H1 (cell line): Measurements from ENCODE around the gene RERG. TPM values are rescaled to one million over a fixed set of nuclear protein-coding genes. Genes with fewer than 3 reads are reported as not detected.
A peak's percentile ranks its signal among the peaks of the same experiment; 100 is the strongest.

Experiments
- CTCF ChIA-PET: fragments of 300-600 bp; sonication (Branson Sonifier 250); formaldehyde crosslinking; loops from one replicate; lab custom pipeline; 2021; ENCODE audit not compliant: partially characterized antibody; lab: Charles Lee
- POLR2A ChIA-PET: fragments of 300-600 bp; sonication (Branson Sonifier 250); formaldehyde crosslinking; loops from one replicate; lab custom pipeline; 2021; ENCODE audit warnings: inconsistent platforms; ENCODE audit not compliant: partially characterized antibody; lab: Charles Lee
- DNase-seq, 2 experiments: peaks; one replicate each; pipeline versions ENCODE4 v3.0.0 to v3.0.0-alpha.2; 2010 to 2022; ENCODE audit warnings: low spot score in 2 of 2, low read depth in 1 of 2, mixed read lengths in 1 of 2
- FAIRE-seq: peaks from 2 replicates; lab custom pipeline; 2011; peaks lifted over from hg19 to GRCh38; lab: Jason Lieb, UNC
- H2AFZ ChIP-seq: 2 replicates; pipeline ENCODE4 v1.8.1; 2012; ENCODE audit warnings: low read length, inconsistent platforms
- H2AK5ac ChIP-seq: 2 replicates; pipeline ENCODE4 v1.6.1; 2013; ENCODE audit warnings: low read depth, low read length
- H2BK120ac ChIP-seq: replicated peaks from 2 replicates; pipeline ENCODE3; 2013; ENCODE audit warnings: low read depth, low read length, inconsistent platforms
- H2BK12ac ChIP-seq: 2 replicates; pipeline ENCODE4 v1.6.1; 2013; ENCODE audit warnings: low read depth, low read length
- H2BK15ac ChIP-seq: 2 replicates; pipeline ENCODE4 v1.6.1; 2013; ENCODE audit warnings: low read length
- H2BK20ac ChIP-seq: 2 replicates; pipeline ENCODE4 v1.6.1; 2013; ENCODE audit warnings: low read length
- H2BK5ac ChIP-seq: 2 replicates; pipeline ENCODE4 v1.6.1; 2013; ENCODE audit warnings: low read depth, low read length
- H3K14ac ChIP-seq: 2 replicates; pipeline ENCODE4 v1.6.1; 2013; ENCODE audit warnings: inconsistent platforms; ENCODE audit not compliant: insufficient read length
- H3K18ac ChIP-seq: 2 replicates; pipeline ENCODE4 v1.6.1; 2013; ENCODE audit warnings: low read length; ENCODE audit errors: extremely low read depth
- H3K23ac ChIP-seq: 2 replicates; pipeline ENCODE4 v1.6.1; 2013; ENCODE audit warnings: inconsistent platforms; ENCODE audit not compliant: insufficient read length
- H3K23me2 ChIP-seq: 2 replicates; pipeline ENCODE4 v1.6.1; 2013; ENCODE audit warnings: low read depth, low read length
- H3K27ac ChIP-seq: 2 replicates; pipeline ENCODE4 v1.6.1; 2011; ENCODE audit warnings: low read depth, low read length, inconsistent platforms
- H3K27me3 ChIP-seq, 4 experiments: replicated peaks in 1 of 4; 1 replicate in 1 of 4; 2 replicates in 3 of 4; pipeline versions ENCODE4 v1.6.1 to v1.8.1; 2011 to 2013; ENCODE audit warnings: low read length in 3 of 4, mild to moderate bottlenecking in 3 of 4, inconsistent platforms in 2 of 4, mixed read lengths in 2 of 4, moderate library complexity in 1 of 4; ENCODE audit not compliant: control insufficient read depth in 3 of 4, insufficient read depth in 3 of 4; ENCODE audit errors: extremely low read depth in 1 of 4
- H3K36me3 ChIP-seq, 4 experiments: 2 replicates each; pipeline versions ENCODE4 v1.6.1 to v1.8.1; 2011 to 2013; ENCODE audit warnings: mild to moderate bottlenecking in 4 of 4, low read length in 3 of 4, moderate library complexity in 2 of 4, control low read depth in 1 of 4, inconsistent platforms in 1 of 4; ENCODE audit not compliant: insufficient read depth in 4 of 4, control insufficient read depth in 2 of 4
- H3K4ac ChIP-seq: replicated peaks from 2 replicates; pipeline ENCODE3; 2013; ENCODE audit warnings: low read length, low read depth, mixed read lengths, inconsistent platforms; ENCODE audit not compliant: insufficient read length
- H3K4me1 ChIP-seq, 4 experiments: replicated peaks in 1 of 4; 1 replicate in 1 of 4; 2 replicates in 3 of 4; pipeline versions ENCODE4 v1.6.1 to v1.8.1; 2011 to 2013; ENCODE audit warnings: low read length in 3 of 4, inconsistent platforms in 2 of 4, mixed read lengths in 1 of 4; ENCODE audit not compliant: insufficient read depth in 4 of 4, control insufficient read depth in 3 of 4
- H3K4me2 ChIP-seq, 2 experiments: 2 replicates each; pipeline versions ENCODE4 v1.6.1 to v1.8.1; 2011 to 2013; ENCODE audit warnings: low read depth in 2 of 2, low read length in 2 of 2, control low read depth in 1 of 2, inconsistent platforms in 1 of 2, mild to moderate bottlenecking in 1 of 2; ENCODE audit not compliant: insufficient read depth in 1 of 2
- H3K4me3 ChIP-seq, 4 experiments: fragments of 200-600, 300-600 bp in 1 of 4; sonication (generic), shearing (Covaris generic), sonication (Bioruptor Twin) in 1 of 4; 2 replicates each; pipeline versions ENCODE4 v1.5.1 to v1.8.1; 2011 to 2016; ENCODE audit warnings: low read length in 4 of 4, low read depth in 3 of 4, control low read depth in 2 of 4, inconsistent platforms in 2 of 4, mild to moderate bottlenecking in 2 of 4, mixed read lengths in 1 of 4, moderate library complexity in 1 of 4; ENCODE audit not compliant: insufficient read depth in 2 of 4; ENCODE audit errors: extremely low read depth in 1 of 4
- H3K56ac ChIP-seq: replicated peaks from 2 replicates; pipeline ENCODE3; 2013; ENCODE audit warnings: low read depth, mild to moderate bottlenecking, mixed read lengths, low read length, inconsistent platforms; ENCODE audit not compliant: insufficient read length
- H3K79me1 ChIP-seq: 2 replicates; pipeline ENCODE4 v1.6.1; 2013; ENCODE audit warnings: low read depth, low read length, control low read depth
- H3K79me2 ChIP-seq, 2 experiments: 2 replicates each; pipeline versions ENCODE4 v1.6.1 to v1.8.1; 2012 to 2013; ENCODE audit warnings: low read length in 2 of 2, mild to moderate bottlenecking in 2 of 2, inconsistent platforms in 1 of 2; ENCODE audit not compliant: insufficient read depth in 2 of 2, control insufficient read depth in 1 of 2
- H3K9ac ChIP-seq, 4 experiments: replicated peaks in 1 of 4; 1 replicate in 1 of 4; 2 replicates in 3 of 4; pipeline versions ENCODE4 v1.6.1 to v1.8.1; 2011 to 2013; ENCODE audit warnings: low read depth in 3 of 4, low read length in 3 of 4, control low read depth in 2 of 4, mild to moderate bottlenecking in 2 of 4, moderate library complexity in 2 of 4, inconsistent platforms in 1 of 4; ENCODE audit errors: extremely low read depth in 1 of 4
- H3K9me3 ChIP-seq, 2 experiments: 2 replicates each; pipeline versions ENCODE4 v1.6.1 to v1.8.1; 2012 to 2013; ENCODE audit warnings: mild to moderate bottlenecking in 2 of 2, moderate library complexity in 2 of 2, control low read depth in 1 of 2, inconsistent platforms in 1 of 2, low read depth in 1 of 2, low read length in 1 of 2, mixed read lengths in 1 of 2; ENCODE audit not compliant: insufficient read depth in 2 of 2
- H4K20me1 ChIP-seq, 2 experiments: replicated peaks in 1 of 2; 2 replicates each; pipeline versions ENCODE3 to v1.8.1; 2011 to 2013; ENCODE audit warnings: inconsistent platforms in 2 of 2, low read length in 2 of 2, mild to moderate bottlenecking in 1 of 2; ENCODE audit not compliant: insufficient read depth in 2 of 2, control insufficient read depth in 1 of 2
- H4K5ac ChIP-seq: 2 replicates; pipeline ENCODE4 v1.6.1; 2013; ENCODE audit warnings: low read length, low read depth, mixed read lengths, inconsistent platforms; ENCODE audit not compliant: insufficient read length
- H4K8ac ChIP-seq: 2 replicates; pipeline ENCODE4 v1.8.0; 2013; ENCODE audit warnings: mild to moderate bottlenecking, moderate library complexity, low read length, inconsistent platforms; ENCODE audit not compliant: insufficient read depth; ENCODE audit errors: extremely low read depth
- H4K91ac ChIP-seq: replicated peaks from 2 replicates; pipeline ENCODE3; 2013; ENCODE audit warnings: low read length, mixed read lengths, inconsistent platforms; ENCODE audit not compliant: insufficient read length
- BRCA1 ChIP-seq: IDR thresholded peaks from 2 replicates; pipeline ENCODE4 v1.6.1; 2012; ENCODE audit warnings: low read depth, low read length, improper control_type of control experiment
- CEBPB ChIP-seq: IDR thresholded peaks from 2 replicates; pipeline ENCODE4 v1.6.1; 2012; ENCODE audit warnings: low read depth, low read length
- CTBP2 ChIP-seq: IDR thresholded peaks from 2 replicates; pipeline ENCODE4 v1.7.0; 2011; ENCODE audit warnings: borderline replicate concordance, mild to moderate bottlenecking, moderate library complexity, mixed read lengths, low read length; ENCODE audit not compliant: insufficient read depth, insufficient read length
- E2F6 ChIP-seq: IDR thresholded peaks from 2 replicates; pipeline ENCODE4 v1.6.1; 2012; ENCODE audit warnings: inconsistent platforms
- EGR1 ChIP-seq: IDR thresholded peaks from 2 replicates; pipeline ENCODE4 v1.6.1; 2011; ENCODE audit warnings: low read depth, low read length, borderline replicate concordance
- EZH2 ChIP-seq: fragments of 200-600 bp; sonication (generic); IDR thresholded peaks from 2 replicates; pipeline ENCODE4 v1.7.1; 2012; ENCODE audit warnings: low read depth, mild to moderate bottlenecking, moderate library complexity, low read length, inconsistent platforms; ENCODE audit not compliant: severe bottlenecking
- GABPA ChIP-seq: IDR thresholded peaks from 2 replicates; pipeline ENCODE4 v1.6.1; 2011; ENCODE audit warnings: mild to moderate bottlenecking, low read length, moderate library complexity, borderline replicate concordance; ENCODE audit not compliant: insufficient read depth
- MAFK ChIP-seq: IDR thresholded peaks from 2 replicates; pipeline ENCODE4 v1.6.1; 2012; ENCODE audit warnings: low read depth, mild to moderate bottlenecking, improper control_type of control experiment, low read length
- POU5F1 ChIP-seq: IDR thresholded peaks from 2 replicates; pipeline ENCODE4 v1.6.1; 2011; ENCODE audit warnings: low read depth, mild to moderate bottlenecking, low read length, moderate library complexity
- SIX5 ChIP-seq: IDR thresholded peaks from 2 replicates; pipeline ENCODE4 v1.6.1; 2011; ENCODE audit warnings: mild to moderate bottlenecking, low read depth, low read length
- SP2 ChIP-seq: IDR thresholded peaks from 2 replicates; pipeline ENCODE4 v1.6.1; 2012; ENCODE audit warnings: mild to moderate bottlenecking, low read length, inconsistent platforms
- SP4 ChIP-seq: IDR thresholded peaks from 2 replicates; pipeline ENCODE4 v1.6.1; 2012; ENCODE audit warnings: low read length, inconsistent platforms
- SRF ChIP-seq: IDR thresholded peaks from 2 replicates; pipeline ENCODE4 v1.6.1; 2011; ENCODE audit warnings: mild to moderate bottlenecking, low read depth, low read length, moderate library complexity
- TBP ChIP-seq: IDR thresholded peaks from 2 replicates; pipeline ENCODE4 v1.6.1; 2011; ENCODE audit warnings: low read depth, low read length, improper control_type of control experiment
- WGBS, 2 experiments: shearing (Covaris generic) in 1 of 2; methylation state at CpG; one replicate each; pipeline versions ENCODE4 v1.1.6 to v1.1.7; 2013 to 2015; ENCODE audit warnings: low lambda C conversion rate in 2 of 2, mixed read lengths in 2 of 2, inconsistent platforms in 1 of 2, low coverage in 1 of 2, missing lambda C conversion rate in 1 of 2; ENCODE audit not compliant: insufficient replicate concordance in 2 of 2, insufficient coverage in 1 of 2, insufficient read length in 1 of 2; ENCODE audit errors: extremely low coverage in 1 of 2, missing lambda C conversion rate in 1 of 2; 5-methylcytosine and 5-hydroxymethylcytosine counted together
- polyA plus RNA-seq, 7 experiments: library from polyadenylated mRNA; depleted of rRNA in 3 of 7; stranded (reverse) in 5 of 7; unstranded in 2 of 7; fragments of >200 nt in 5 of 7; fragments of 200-250 nt in 2 of 7; gene quantifications; 1 replicate in 5 of 7; 2 replicates in 1 of 7; 4 replicates in 1 of 7; pipeline versions ENCODE4 v1.2.1 to v1.2.3, GENCODE V29; 2011 to 2013; ENCODE audit warnings: missing spikeins in 2 of 7, mixed read lengths in 2 of 7
- total RNA-seq: library from RNA; stranded (reverse); fragmentation: NEBNext Ultra II Directional; extraction: Animal tissue kit (Norgen Biotek cat#: 25700); gene quantifications from 2 replicates; pipeline ENCODE4 v1.2.1, GENCODE V29; 2021

RERG gene
- total and polyA plus RNA-seq, 2 of the 8 experiments (the other 6 are each of a cell fraction or from before 2014, with no cell fraction given): 0.12 to 0.86 TPM

GRCh38 chr12:15206831-15207389 lies 14.3 kb downstream of the RERG start:
- Histone ChIP-seq H3K14ac (no peak overlapping the region), H3K56ac (no peak overlapping the region), H4K8ac (no peak overlapping the region), H2BK12ac (no peak overlapping the region; the same call in 1 of the 2 replicates), H3K27ac (no peak overlapping the region), H3K9ac (no peak overlapping the region), H4K5ac (peak overlapping the region; percentile 71), H2BK20ac (no peak overlapping the region), H3K18ac (no peak overlapping the region), H3K79me2 (no peaks in the 10 kb centered on the region), H3K79me1 (no peaks in the 10 kb centered on the region), H2AFZ (peak overlapping the region; percentile 43), H2BK120ac (no peak overlapping the region), H3K23ac (no peak overlapping the region), H3K4ac (no peak overlapping the region), H2BK5ac (no peak overlapping the region), H3K4me3 (no peak overlapping the region), H4K20me1 (no peaks in the 10 kb centered on the region), H4K91ac (no peak overlapping the region), H2BK15ac (no peak overlapping the region), H3K27me3 (no peaks in the 10 kb centered on the region), H3K23me2 (no peaks in the 10 kb centered on the region), H3K36me3 (no peaks in the 10 kb centered on the region), H2AK5ac (no peak overlapping the region), H3K4me1 (peaks cover 0 to 6% (median 3%) of the 10 kb centered on the region in 4 experiments; a peak in 4 of 7 replicates), H3K4me2 (peak overlapping the region in 1 of 2 experiments; percentile 29; a peak in 3 of 4 replicates), H3K9me3 (no peaks in the 10 kb centered on the region)
- no peak for FAIRE-seq
- 66% methylated on average over 4 of the region's 4 CpGs; no CpG with 5 or more reads in 1 of the 2 experiments for WGBS, 2 experiments
- ChIA-PET CTCF (interaction anchor here (0.7 to 3.8 kb wide), 9 partner anchors 8 to 212 kb away, joined by 3 to 33 read pairs (median 3); partner anchors contain the start of gene RERG), POLR2A (interaction anchor here (1.4 kb wide), 1 partner anchor 10 kb away, joined by 3 read pairs; no protein-coding TSS in a partner anchor)
- DNase-seq: no peak
- no peak for TF ChIP-seq POU5F1
- no peak for TF ChIP-seq EGR1
- TF ChIP-seq CTBP2: no peak
- TF ChIP-seq E2F6: no peak
- TF ChIP-seq CEBPB: no peak
- TF ChIP-seq SRF: no peak
- TF ChIP-seq SIX5: no peak
- TF ChIP-seq TBP: no peak
- no peak for TF ChIP-seq BRCA1
- no peak for TF ChIP-seq MAFK
- TF ChIP-seq SP4: no peak
- TF ChIP-seq SP2: no peak
- no peak for TF ChIP-seq EZH2
- TF ChIP-seq GABPA: no peak
